HepG2 (cell line): ENCODE measurements around the gene CIAPIN1. TPM values are rescaled to one million over a fixed set of nuclear protein-coding genes. Genes with fewer than 3 reads are reported as not detected.
A peak's percentile ranks its signal among the peaks of the same experiment; 100 is the strongest.

Source experiments
- ATF7 ChIP-seq, 2 experiments: fragments of 450-650 bp in 1 of 2; sonication (generic) in 1 of 2; formaldehyde crosslinking in 1 of 2; IDR thresholded peaks; 2 replicates each; pipeline versions ENCODE4 v1.4.0 to v1.6.1; 2016 to 2020; ENCODE audit warnings: antibody characterized with exemption in 1 of 2, mild to moderate bottlenecking in 1 of 2, missing genetic modification reagents in 1 of 2
- DPF2 ChIP-seq: sonication (generic); formaldehyde crosslinking; IDR thresholded peaks from 2 replicates; pipeline ENCODE4 v1.4.0; 2020; ENCODE audit warnings: mild to moderate bottlenecking, low read depth, missing genetic modification reagents, borderline replicate concordance
- DZIP1 ChIP-seq: sonication (generic); formaldehyde crosslinking; IDR thresholded peaks from 2 replicates; pipeline ENCODE4 v1.5.0; 2020; ENCODE audit warnings: mild to moderate bottlenecking, missing genetic modification reagents
- ESRRA ChIP-seq: sonication (generic); formaldehyde crosslinking; IDR thresholded peaks from 2 replicates; pipeline ENCODE4 v1.5.1; 2020; ENCODE audit warnings: mild to moderate bottlenecking, low read depth, missing genetic modification reagents
- FOSL1 ChIP-seq: sonication (generic); formaldehyde crosslinking; IDR thresholded peaks from 2 replicates; pipeline ENCODE4 v1.9.0; 2021; ENCODE audit warnings: missing genetic modification reagents, borderline replicate concordance
- FOXA3 ChIP-seq: IDR thresholded peaks from 2 replicates; pipeline ENCODE4 v1.6.1; 2016; ENCODE audit warnings: missing genetic modification reagents, missing compliant biosample characterization
- HOXA3 ChIP-seq: sonication (generic); formaldehyde crosslinking; IDR thresholded peaks from 2 replicates; pipeline ENCODE4 v1.5.0; 2020; ENCODE audit warnings: missing genetic modification reagents
- JUN ChIP-seq: sonication (generic); formaldehyde crosslinking; IDR thresholded peaks from 2 replicates; pipeline ENCODE4 v1.4.0; 2020; ENCODE audit warnings: mild to moderate bottlenecking, missing genetic modification reagents
- PAF1 ChIP-seq: IDR thresholded peaks from 2 replicates; pipeline ENCODE4 v1.6.1; 2016; ENCODE audit warnings: missing genetic modification reagents, missing compliant biosample characterization
- SIX4 ChIP-seq: sonication (generic); formaldehyde crosslinking; IDR thresholded peaks from 2 replicates; pipeline ENCODE4 v1.4.0; 2020; ENCODE audit warnings: missing genetic modification reagents
- SP4 ChIP-seq: sonication (generic); formaldehyde crosslinking; IDR thresholded peaks from 2 replicates; pipeline ENCODE4 v1.8.1; 2023; ENCODE audit warnings: mild to moderate bottlenecking, missing genetic modification reagents
- TEAD2 ChIP-seq: sonication (generic); formaldehyde crosslinking; IDR thresholded peaks from 2 replicates; pipeline ENCODE4 v1.9.0; 2021; ENCODE audit warnings: missing genetic modification reagents
- TEAD3 ChIP-seq: optimal IDR thresholded peaks from 2 replicates; pipeline ENCODE3; 2016; ENCODE audit warnings: borderline replicate concordance
- ZBTB25 ChIP-seq: IDR thresholded peaks from 2 replicates; pipeline ENCODE4 v1.6.1; 2018; ENCODE audit warnings: missing genetic modification reagents
- ZNF18 ChIP-seq: sonication (generic); formaldehyde crosslinking; IDR thresholded peaks from 2 replicates; pipeline ENCODE4 v1.8.0; 2022; ENCODE audit warnings: mild to moderate bottlenecking, missing genetic modification reagents; ENCODE audit not compliant: insufficient replicate concordance
- ZNF574 ChIP-seq: sonication (generic); formaldehyde crosslinking; IDR thresholded peaks from 2 replicates; pipeline ENCODE4 v1.4.0; 2020; ENCODE audit warnings: missing genetic modification reagents
- ZNF710 ChIP-seq: sonication (generic); formaldehyde crosslinking; IDR thresholded peaks from 2 replicates; pipeline ENCODE4 v1.5.0; 2020; ENCODE audit warnings: mild to moderate bottlenecking, missing genetic modification reagents, borderline replicate concordance
- ZNF792 ChIP-seq: IDR thresholded peaks from 2 replicates; pipeline ENCODE4 v1.6.1; 2016
- ZSCAN25 ChIP-seq: sonication (generic); formaldehyde crosslinking; IDR thresholded peaks from 2 replicates; pipeline ENCODE4 v1.8.0; 2022; ENCODE audit warnings: mild to moderate bottlenecking, missing genetic modification reagents
- polyA plus RNA-seq, 8 experiments: library from polyadenylated mRNA; depleted of rRNA in 3 of 8; stranded (reverse) in 7 of 8; unstranded in 1 of 8; fragments of >200 nt; fragmentation: Illumina TruSeq in 4 of 8; extraction: Trizol in 4 of 8; gene quantifications; 2 replicates each; pipeline versions ENCODE4 v1.2.1 to v1.2.3, GENCODE V29; 2011 to 2016; ENCODE audit warnings: low read depth in 4 of 8, missing spikeins in 1 of 8, mixed read lengths in 1 of 8; ENCODE audit not compliant: insufficient read depth in 1 of 8
- total RNA-seq, 5 experiments: library from RNA; depleted of rRNA; stranded (reverse); fragments of >200 nt; fragmentation: Illumina TruSeq; extraction: Trizol; gene quantifications; 2 replicates each; pipeline ENCODE4 v1.2.3, GENCODE V29; 2016; ENCODE audit warnings: low read depth in 1 of 5

The CIAPIN1 gene
- total and polyA plus RNA-seq, 2 of the 13 experiments (the other 11 are each of a cell fraction or from before 2014, with no cell fraction given) = 69.3 to 89.7 TPM

- 0 out of 2 replicates have a peak, but pooled peaks have one; percentile 14 for TF ChIP-seq DZIP1 (CRISPR knock-in tag)
- TF ChIP-seq FOXA3 = peak; percentile 56; the same call in 1 of the 2 replicates
- TF ChIP-seq DPF2 (CRISPR knock-in tag) = peak; percentile 95
- TF ChIP-seq ZNF574 (CRISPR knock-in tag) = peak; percentile 73
- TF ChIP-seq FOSL1 (CRISPR knock-in tag) = peak; percentile 77
- no peak for TF ChIP-seq PAF1
- no peak for TF ChIP-seq TEAD2 (CRISPR knock-in tag)
- no peak for TF ChIP-seq SIX4
- TF ChIP-seq SP4 (CRISPR knock-in tag) = peak; percentile 71
- peak; percentile 22; the same call in 1 of the 2 replicates for TF ChIP-seq ZBTB25 (CRISPR knock-in tag)
- TF ChIP-seq TEAD3 (CRISPR knock-in tag) = peak; percentile 14
- TF ChIP-seq JUN (CRISPR knock-in tag) = peak; percentile 92
- TF ChIP-seq HOXA3 = peak; percentile 76
- TF ChIP-seq ATF7 (IDR thresholded peaks at IDR 0.05) = no peak
- TF ChIP-seq ATF7 (CRISPR knock-in tag; IDR thresholded peaks at IDR 0.05) = peak; percentile 24; the same call in 1 of the 2 replicates
- TF ChIP-seq ZSCAN25 (CRISPR knock-in tag) = peak; percentile 83
- no peak for TF ChIP-seq ZNF710 (CRISPR knock-in tag)
- TF ChIP-seq ZNF18 (CRISPR knock-in tag) = peak; percentile 23
- TF ChIP-seq ZNF792 = peak; percentile 36; the same call in 1 of the 2 replicates
- peak; percentile 99 for TF ChIP-seq ESRRA (CRISPR knock-in tag)
Measured at GRCh38 chr16:57482845-57483545, 35.8 kb upstream of the CIAPIN1 start (continued).
